Measurements from ENCODE around the gene SYT3. TPM values are rescaled to one million over a fixed set of nuclear protein-coding genes. Genes with fewer than 3 reads are reported as not detected.
"Not testable (repeated sequence)": the region's sequence is repeated elsewhere in the genome, so short reads cannot be mapped to it uniquely, and the experiment has no call there.

SYT3 gene
- total RNA-seq, 1 experiment from 2014 or later: not detected

DNA sequence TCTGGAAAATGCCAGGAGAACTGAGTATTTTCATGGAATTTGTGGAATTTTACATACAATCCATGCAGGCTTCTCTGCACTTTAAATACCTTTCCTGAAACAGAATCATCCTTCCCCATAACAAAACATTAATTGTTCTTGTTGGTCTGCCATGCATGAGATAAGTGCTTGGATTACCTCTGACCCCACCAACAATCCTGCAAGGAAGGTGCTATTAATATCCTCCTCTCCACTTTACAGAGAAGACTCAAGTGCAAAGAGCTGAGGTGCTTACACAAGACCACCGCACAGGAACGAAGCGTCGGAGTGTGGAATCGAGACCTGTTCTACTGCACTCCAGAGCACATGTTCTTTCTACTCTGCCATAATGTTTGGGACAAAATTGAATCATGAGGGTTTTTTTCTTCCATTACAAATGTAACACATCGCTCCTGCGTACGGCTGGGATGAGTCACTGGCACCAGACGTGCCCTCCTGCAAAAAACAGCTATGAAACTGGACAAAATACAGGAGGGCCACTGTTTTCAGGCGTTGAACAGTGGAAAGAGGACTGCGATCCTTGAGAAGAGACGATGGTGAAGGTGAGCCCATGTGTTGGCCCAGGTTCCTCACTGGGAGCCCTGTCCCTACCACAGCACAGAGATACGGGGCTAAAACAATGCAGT is 58.6 kb downstream of the SYT3 start:
- no peaks in the 10 kb centered on the region for H3K4me1 Mint-ChIP-seq (ENCODE audit: low read depth, unreplicated experiment)
- no peak overlapping the region for H3K27ac Mint-ChIP-seq (ENCODE audit: unreplicated experiment)
- H3K36me3 Mint-ChIP-seq (ENCODE audit: insufficient read depth, unreplicated experiment): no peaks in the 10 kb centered on the region
- H3K4me3 Mint-ChIP-seq (ENCODE audit: low read depth, unreplicated experiment): no peak overlapping the region
- DNase-seq: no peak
- no TSS peak for BruUV-seq (replicated peaks)
- intact Hi-C loops (cut with micrococcal nuclease; ENCODE audit: unreplicated experiment): no loop called here
- peaks cover 62% of the 10 kb centered on the region for H3K27me3 Mint-ChIP-seq (ENCODE audit: unreplicated experiment)
- TF ChIP-seq, protein P1, sequence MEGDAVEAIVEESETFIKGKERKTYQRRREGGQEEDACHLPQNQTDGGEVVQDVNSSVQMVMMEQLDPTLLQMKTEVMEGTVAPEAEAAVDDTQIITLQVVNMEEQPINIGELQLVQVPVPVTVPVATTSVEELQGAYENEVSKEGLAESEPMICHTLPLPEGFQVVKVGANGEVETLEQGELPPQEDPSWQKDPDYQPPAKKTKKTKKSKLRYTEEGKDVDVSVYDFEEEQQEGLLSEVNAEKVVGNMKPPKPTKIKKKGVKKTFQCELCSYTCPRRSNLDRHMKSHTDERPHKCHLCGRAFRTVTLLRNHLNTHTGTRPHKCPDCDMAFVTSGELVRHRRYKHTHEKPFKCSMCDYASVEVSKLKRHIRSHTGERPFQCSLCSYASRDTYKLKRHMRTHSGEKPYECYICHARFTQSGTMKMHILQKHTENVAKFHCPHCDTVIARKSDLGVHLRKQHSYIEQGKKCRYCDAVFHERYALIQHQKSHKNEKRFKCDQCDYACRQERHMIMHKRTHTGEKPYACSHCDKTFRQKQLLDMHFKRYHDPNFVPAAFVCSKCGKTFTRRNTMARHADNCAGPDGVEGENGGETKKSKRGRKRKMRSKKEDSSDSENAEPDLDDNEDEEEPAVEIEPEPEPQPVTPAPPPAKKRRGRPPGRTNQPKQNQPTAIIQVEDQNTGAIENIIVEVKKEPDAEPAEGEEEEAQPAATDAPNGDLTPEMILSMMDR (IDR thresholded peaks at IDR 0.05; ENCODE audit: unreplicated experiment): no peak
- CTCF ChIA-PET: no interaction called here
- no peaks in the 10 kb centered on the region for H3K9me3 Mint-ChIP-seq (ENCODE audit: low read depth, unreplicated experiment)

DNA sequence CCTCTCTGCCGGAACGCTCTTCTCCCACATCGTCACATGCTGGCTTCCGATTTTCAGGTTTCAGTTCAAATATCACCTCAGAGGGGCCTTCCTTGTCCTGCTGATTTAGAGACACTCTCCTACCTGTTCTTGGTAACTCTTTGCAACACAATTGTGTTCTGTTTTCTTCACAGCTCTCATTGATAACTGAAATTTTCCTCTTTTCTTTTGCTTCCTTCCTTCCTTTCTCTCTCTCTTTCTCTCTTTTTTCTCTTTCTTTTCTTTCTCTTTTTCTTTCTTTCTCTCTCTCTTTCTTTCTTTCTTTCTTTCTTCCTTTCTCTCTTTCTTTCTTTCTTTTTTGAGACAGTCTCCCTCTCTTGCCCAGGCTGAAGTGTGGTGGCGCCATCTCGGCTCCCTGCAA is 59.4 kb downstream of the SYT3 start:
- no peaks in the 10 kb centered on the region for H3K36me3 Mint-ChIP-seq (ENCODE audit: insufficient read depth, unreplicated experiment)
- no peaks in the 10 kb centered on the region for H3K9me3 Mint-ChIP-seq (ENCODE audit: low read depth, unreplicated experiment)
- TF ChIP-seq, protein P1 (IDR thresholded peaks at IDR 0.05; ENCODE audit: unreplicated experiment): no peak
- intact Hi-C loops (cut with micrococcal nuclease; ENCODE audit: unreplicated experiment): no loop called here
- peaks cover 59% of the 10 kb centered on the region for H3K27me3 Mint-ChIP-seq (ENCODE audit: unreplicated experiment)
- no peak for DNase-seq
- CTCF ChIA-PET: no interaction called here
- H3K27ac Mint-ChIP-seq (ENCODE audit: unreplicated experiment): no peak overlapping the region
- no peak overlapping the region for H3K4me3 Mint-ChIP-seq (ENCODE audit: low read depth, unreplicated experiment)
- BruUV-seq (replicated peaks): no TSS peak
- H3K4me1 Mint-ChIP-seq (ENCODE audit: low read depth, unreplicated experiment): no peaks in the 10 kb centered on the region

DNA sequence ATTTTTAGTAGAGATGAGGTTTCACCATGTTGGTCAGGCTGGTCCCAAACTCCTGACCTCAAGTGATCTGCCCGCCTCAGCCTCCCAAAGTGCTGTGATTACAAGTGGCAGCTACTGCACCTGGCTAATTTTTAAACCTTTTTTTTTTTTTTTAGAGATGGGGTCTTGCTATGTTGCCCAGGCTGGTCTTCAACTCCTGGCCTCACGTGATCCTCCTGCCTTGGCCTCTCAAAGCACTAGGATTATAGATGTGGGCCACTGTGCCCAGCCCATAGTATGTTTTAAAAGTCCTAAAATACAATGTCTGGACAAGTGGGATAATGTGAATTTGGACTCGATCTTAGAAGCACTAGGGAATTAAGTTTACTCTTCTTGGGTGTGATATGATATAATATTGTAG is 62.9 kb downstream of the SYT3 start:
- CTCF ChIA-PET; BruUV-seq (replicated peaks); DNase-seq; intact Hi-C loops (cut with micrococcal nuclease; ENCODE audit: unreplicated experiment); H3K27ac Mint-ChIP-seq (ENCODE audit: unreplicated experiment); H3K9me3 Mint-ChIP-seq (ENCODE audit: low read depth, unreplicated experiment); H3K36me3 Mint-ChIP-seq (ENCODE audit: insufficient read depth, unreplicated experiment); H3K4me3 Mint-ChIP-seq (ENCODE audit: low read depth, unreplicated experiment); H3K4me1 Mint-ChIP-seq (ENCODE audit: low read depth, unreplicated experiment): not testable (repeated sequence)
- H3K27me3 Mint-ChIP-seq (ENCODE audit: unreplicated experiment): peaks cover 64% of the 10 kb centered on the region

DNA sequence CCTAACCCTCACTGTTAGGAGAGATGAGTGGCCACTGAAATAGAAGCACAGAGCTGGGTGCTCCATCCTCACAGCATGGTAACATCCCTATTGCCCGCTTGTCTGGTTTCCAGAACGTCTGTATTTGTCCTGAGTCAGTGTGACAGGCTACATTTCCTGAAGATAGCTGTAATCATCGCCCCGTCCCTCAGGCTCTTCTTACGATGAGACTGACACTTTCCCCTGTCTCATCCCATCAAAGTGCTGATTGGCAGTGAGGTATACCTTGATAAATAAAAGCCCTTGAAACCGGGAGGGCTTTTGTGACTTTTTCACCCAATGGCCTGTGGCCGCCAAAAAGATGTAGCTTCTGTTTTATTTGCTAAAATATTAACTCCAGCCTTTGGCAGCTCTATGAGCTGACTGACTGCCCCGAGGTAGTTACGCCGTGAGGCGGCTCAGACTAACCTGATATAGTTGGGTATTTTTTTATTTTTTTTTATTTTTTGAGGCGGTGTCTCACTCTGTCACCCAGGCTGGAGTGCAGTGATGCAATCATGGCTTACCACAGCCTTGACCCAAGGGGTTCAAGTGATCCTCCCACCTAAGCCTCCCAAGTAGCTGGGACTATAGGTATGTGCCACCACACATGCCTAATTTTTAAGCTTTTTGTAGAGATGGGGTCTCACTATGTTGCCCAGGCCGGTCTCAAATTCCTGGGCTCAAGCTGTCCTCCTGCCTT is 65.8 kb downstream of the SYT3 start:
- TF ChIP-seq, protein P1 (IDR thresholded peaks at IDR 0.05; ENCODE audit: unreplicated experiment): no peak
- peaks cover 64% of the 10 kb centered on the region for H3K27me3 Mint-ChIP-seq (ENCODE audit: unreplicated experiment)
- H3K9me3 Mint-ChIP-seq (ENCODE audit: low read depth, unreplicated experiment): no peaks in the 10 kb centered on the region
- H3K4me1 Mint-ChIP-seq (ENCODE audit: low read depth, unreplicated experiment): no peaks in the 10 kb centered on the region
- H3K36me3 Mint-ChIP-seq (ENCODE audit: insufficient read depth, unreplicated experiment): no peaks in the 10 kb centered on the region
- H3K4me3 Mint-ChIP-seq (ENCODE audit: low read depth, unreplicated experiment): no peak overlapping the region
- no peak overlapping the region for H3K27ac Mint-ChIP-seq (ENCODE audit: unreplicated experiment)
- CTCF ChIA-PET: interaction anchor here (0.6 kb wide), 1 partner anchor 248 kb away, joined by 3 read pairs; no protein-coding TSS in a partner anchor
- no peak for DNase-seq
- no TSS peak for BruUV-seq (replicated peaks)
- intact Hi-C loops (cut with micrococcal nuclease; ENCODE audit: unreplicated experiment): no loop called here

Other genes starting within 250 kb of the SYT3 start
- 1.2 and 1.3 TPM in 2 replicates for gene SPIB, start 220.9 kb downstream of the SYT3 start, total RNA-seq (2022)
- not detected in 2 replicates for gene MYBPC2, start 207.0 kb downstream of the SYT3 start, total RNA-seq (2022)
- 200 and 214 TPM in 2 replicates for gene EMC10, start 163.4 kb downstream of the SYT3 start, total RNA-seq (2022)
- gene GARIN5A, start 163.0 kb downstream of the SYT3 start, total RNA-seq (2022): 6.0 and 7.8 TPM in 2 replicates
- 33.5 and 38.6 TPM in 2 replicates for gene JOSD2, start 128.7 kb downstream of the SYT3 start, total RNA-seq (2022)
- gene ASPDH, start 126.0 kb downstream of the SYT3 start, total RNA-seq (2022): not detected in 2 replicates
- not detected in 2 replicates for gene LRRC4B, start 71.4 kb downstream of the SYT3 start, total RNA-seq (2022)
- not detected in 2 replicates for gene C19orf81, start 9.6 kb upstream of the SYT3 start, total RNA-seq (2022)
- not detected in 2 replicates for gene SHANK1, start 79.9 kb upstream of the SYT3 start, total RNA-seq (2022)
- gene CLEC11A, start 83.5 kb upstream of the SYT3 start, total RNA-seq (2022): 2.3 and 2.4 TPM in 2 replicates
- gene GPR32, start 130.6 kb upstream of the SYT3 start, total RNA-seq (2022): not detected in 2 replicates
- not detected in 2 replicates for gene ACP4, start 150.5 kb upstream of the SYT3 start, total RNA-seq (2022)
- gene KLK1, start 183.9 kb upstream of the SYT3 start, total RNA-seq (2022): not detected in 2 replicates
- not detected in 2 replicates for gene KLK15, start 193.7 kb upstream of the SYT3 start, total RNA-seq (2022)
- not detected in 2 replicates for gene KLK3, start 215.0 kb upstream of the SYT3 start, total RNA-seq (2022)
- gene KLK2, start 233.6 kb upstream of the SYT3 start, total RNA-seq (2022): not detected in 2 replicates